NB4 (cell line): ENCODE data around the gene POLR2L.

Source experiments
- MAX ChIP-seq: IDR thresholded peaks from 2 replicates; pipeline ENCODE4 v1.6.1; 2011; ENCODE audit warnings: low read depth, low read length
- MYC ChIP-seq: IDR thresholded peaks from 2 replicates; pipeline ENCODE4 v1.6.1; 2011; ENCODE audit warnings: low read depth, low read length
- POLR2A ChIP-seq: IDR thresholded peaks from 2 replicates; pipeline ENCODE4 v1.6.1; 2011; ENCODE audit warnings: mild to moderate bottlenecking; ENCODE audit not compliant: insufficient read length; ENCODE audit errors: extremely low read depth
- TF ChIP-seq, protein P1 (sequence below): IDR thresholded peaks from one replicate; pipeline ENCODE4 v1.5.1; 2012; ENCODE audit warnings: low read depth, low read length

DNA sequence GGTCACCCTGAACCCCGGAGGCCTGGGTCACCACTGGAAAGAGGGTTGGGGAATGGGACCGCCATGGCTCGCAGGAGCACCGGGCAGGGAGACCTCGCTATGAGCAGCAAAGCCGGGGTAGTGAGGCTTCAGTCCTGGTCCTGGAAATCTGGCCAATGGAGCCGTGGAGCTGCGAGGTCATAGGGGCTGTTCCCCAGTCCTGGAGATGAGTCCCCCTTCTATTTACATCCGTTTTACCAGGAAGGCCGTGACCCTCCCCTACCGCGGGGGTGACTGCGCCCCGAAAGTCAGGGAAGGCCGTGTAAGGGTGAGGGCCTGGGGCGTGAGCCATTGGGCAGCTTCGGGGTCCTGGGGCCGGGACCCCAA lies 37.7 kb downstream of the POLR2L start:
- TF ChIP-seq, protein P1, sequence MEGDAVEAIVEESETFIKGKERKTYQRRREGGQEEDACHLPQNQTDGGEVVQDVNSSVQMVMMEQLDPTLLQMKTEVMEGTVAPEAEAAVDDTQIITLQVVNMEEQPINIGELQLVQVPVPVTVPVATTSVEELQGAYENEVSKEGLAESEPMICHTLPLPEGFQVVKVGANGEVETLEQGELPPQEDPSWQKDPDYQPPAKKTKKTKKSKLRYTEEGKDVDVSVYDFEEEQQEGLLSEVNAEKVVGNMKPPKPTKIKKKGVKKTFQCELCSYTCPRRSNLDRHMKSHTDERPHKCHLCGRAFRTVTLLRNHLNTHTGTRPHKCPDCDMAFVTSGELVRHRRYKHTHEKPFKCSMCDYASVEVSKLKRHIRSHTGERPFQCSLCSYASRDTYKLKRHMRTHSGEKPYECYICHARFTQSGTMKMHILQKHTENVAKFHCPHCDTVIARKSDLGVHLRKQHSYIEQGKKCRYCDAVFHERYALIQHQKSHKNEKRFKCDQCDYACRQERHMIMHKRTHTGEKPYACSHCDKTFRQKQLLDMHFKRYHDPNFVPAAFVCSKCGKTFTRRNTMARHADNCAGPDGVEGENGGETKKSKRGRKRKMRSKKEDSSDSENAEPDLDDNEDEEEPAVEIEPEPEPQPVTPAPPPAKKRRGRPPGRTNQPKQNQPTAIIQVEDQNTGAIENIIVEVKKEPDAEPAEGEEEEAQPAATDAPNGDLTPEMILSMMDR, result no peak
- no peak for TF ChIP-seq POLR2A
- TF ChIP-seq MYC, result no peak
- no peak for TF ChIP-seq MAX
